ENCODE data around the gene LZTFL1. TPM values are rescaled to one million over a fixed set of nuclear protein-coding genes. Genes with fewer than 3 reads are reported as not detected.

Gene LZTFL1
- total RNA-seq, 1 experiment from 2014 or later: 21.0 TPM

DNA sequence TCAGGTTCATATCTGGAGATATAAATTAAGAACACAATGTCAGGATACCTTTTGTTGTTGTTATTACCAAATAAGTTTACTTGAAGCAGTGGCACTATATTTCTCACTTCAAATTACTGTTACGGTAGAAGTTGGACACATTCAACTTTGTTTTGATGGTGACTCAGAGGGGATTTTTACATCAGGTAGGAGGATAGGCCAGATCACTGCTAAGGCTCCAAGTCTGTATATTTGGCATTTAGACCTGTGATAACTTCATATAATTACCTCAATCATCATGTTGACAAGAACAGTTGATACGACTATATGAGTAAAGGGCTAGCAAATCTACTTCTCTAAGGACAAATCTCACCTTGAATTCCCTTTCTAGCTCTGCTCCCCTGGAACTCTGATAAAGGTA is 15.6 kb downstream of the LZTFL1 start:
- Histone ChIP-seq H4K20me1 (ENCODE audit: insufficient read depth) (no peaks in the 10 kb centered on the region), H3K4me3 (replicated peaks in 1 of 2; ENCODE audit: low read depth in 1 of 2, low read length in 2 of 2) (no peak overlapping the region), H3K9me3 (ENCODE audit: control insufficient read depth in 1 of 2, insufficient read depth in 1 of 2, low read depth in 1 of 2, low read length in 2 of 2) (no peaks in the 10 kb centered on the region), H3K36me3 (ENCODE audit: control insufficient read depth in 1 of 2, insufficient read depth in 2 of 2, low read length in 2 of 2) (peaks cover 0 to 5% of the 10 kb centered on the region in 2 experiments; a peak in 1 of 4 replicates), H3K4me1 (ENCODE audit: control insufficient read depth in 1 of 2, insufficient read depth in 2 of 2, low read length in 2 of 2) (peaks cover 0 to 3% of the 10 kb centered on the region in 2 experiments; a peak in 2 of 4 replicates), H3K27me3 (ENCODE audit: insufficient read depth, low read length) (no peaks in the 10 kb centered on the region), H3K9me2 (ENCODE audit: insufficient read depth) (no peaks in the 10 kb centered on the region), H3K79me2 (ENCODE audit: insufficient read depth, low read length) (no peaks in the 10 kb centered on the region), H3K4me2 (ENCODE audit: low read length) (no peak overlapping the region), H3K9ac (ENCODE audit: low read length) (no peak overlapping the region), H3K27ac (ENCODE audit: low read depth, low read length) (no peak overlapping the region), H2AFZ (ENCODE audit: low read depth, low read length, poor library complexity, severe bottlenecking) (no peak overlapping the region)
- ChIA-PET CTCF (no interaction called here), POLR2A (no interaction called here), RAD21 (ENCODE audit: low non-redundant PET in 1 of 2, low total read pairs in 2 of 2, uncharacterized antibody in 2 of 2, unreplicated experiment in 2 of 2) (no interaction called here)
- no TSS peak for BruUV-seq (replicated peaks)
- ATAC-seq (no peak), DNase-seq (ENCODE audit: low read depth, low spot score) (no peak)
- TF ChIP-seq SRF (IDR thresholded peaks at IDR 0.05; ENCODE audit: low read depth) (no peak), EGR1 (IDR thresholded peaks at IDR 0.05; ENCODE audit: low read depth) (no peak), POLR2A (IDR thresholded peaks at IDR 0.05; ENCODE audit: borderline replicate concordance, extremely low read depth, insufficient read depth, insufficient read length) (no peak), YY1 (IDR thresholded peaks at IDR 0.05; ENCODE audit: extremely low read depth, insufficient replicate concordance, low read depth, low read length) (no peak)
- TF ChIP-seq, protein P1, sequence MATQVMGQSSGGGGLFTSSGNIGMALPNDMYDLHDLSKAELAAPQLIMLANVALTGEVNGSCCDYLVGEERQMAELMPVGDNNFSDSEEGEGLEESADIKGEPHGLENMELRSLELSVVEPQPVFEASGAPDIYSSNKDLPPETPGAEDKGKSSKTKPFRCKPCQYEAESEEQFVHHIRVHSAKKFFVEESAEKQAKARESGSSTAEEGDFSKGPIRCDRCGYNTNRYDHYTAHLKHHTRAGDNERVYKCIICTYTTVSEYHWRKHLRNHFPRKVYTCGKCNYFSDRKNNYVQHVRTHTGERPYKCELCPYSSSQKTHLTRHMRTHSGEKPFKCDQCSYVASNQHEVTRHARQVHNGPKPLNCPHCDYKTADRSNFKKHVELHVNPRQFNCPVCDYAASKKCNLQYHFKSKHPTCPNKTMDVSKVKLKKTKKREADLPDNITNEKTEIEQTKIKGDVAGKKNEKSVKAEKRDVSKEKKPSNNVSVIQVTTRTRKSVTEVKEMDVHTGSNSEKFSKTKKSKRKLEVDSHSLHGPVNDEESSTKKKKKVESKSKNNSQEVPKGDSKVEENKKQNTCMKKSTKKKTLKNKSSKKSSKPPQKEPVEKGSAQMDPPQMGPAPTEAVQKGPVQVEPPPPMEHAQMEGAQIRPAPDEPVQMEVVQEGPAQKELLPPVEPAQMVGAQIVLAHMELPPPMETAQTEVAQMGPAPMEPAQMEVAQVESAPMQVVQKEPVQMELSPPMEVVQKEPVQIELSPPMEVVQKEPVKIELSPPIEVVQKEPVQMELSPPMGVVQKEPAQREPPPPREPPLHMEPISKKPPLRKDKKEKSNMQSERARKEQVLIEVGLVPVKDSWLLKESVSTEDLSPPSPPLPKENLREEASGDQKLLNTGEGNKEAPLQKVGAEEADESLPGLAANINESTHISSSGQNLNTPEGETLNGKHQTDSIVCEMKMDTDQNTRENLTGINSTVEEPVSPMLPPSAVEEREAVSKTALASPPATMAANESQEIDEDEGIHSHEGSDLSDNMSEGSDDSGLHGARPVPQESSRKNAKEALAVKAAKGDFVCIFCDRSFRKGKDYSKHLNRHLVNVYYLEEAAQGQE (IDR thresholded peaks at IDR 0.05; ENCODE audit: low read depth): no peak
- TF ChIP-seq, protein P2, sequence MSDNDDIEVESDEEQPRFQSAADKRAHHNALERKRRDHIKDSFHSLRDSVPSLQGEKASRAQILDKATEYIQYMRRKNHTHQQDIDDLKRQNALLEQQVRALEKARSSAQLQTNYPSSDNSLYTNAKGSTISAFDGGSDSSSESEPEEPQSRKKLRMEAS (IDR thresholded peaks at IDR 0.05): no peak
- TF ChIP-seq, protein P3, sequence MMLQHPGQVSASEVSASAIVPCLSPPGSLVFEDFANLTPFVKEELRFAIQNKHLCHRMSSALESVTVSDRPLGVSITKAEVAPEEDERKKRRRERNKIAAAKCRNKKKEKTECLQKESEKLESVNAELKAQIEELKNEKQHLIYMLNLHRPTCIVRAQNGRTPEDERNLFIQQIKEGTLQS (IDR thresholded peaks at IDR 0.05): no peak
- intact Hi-C loops (cut with micrococcal nuclease): no loop called here
